HepG2 (cell line): ENCODE measurements around the gene PTPRN. TPM values are rescaled to one million over a fixed set of nuclear protein-coding genes. Genes with fewer than 3 reads are reported as not detected.
A peak's percentile ranks its signal among the peaks of the same experiment; 100 is the strongest.

ENCODE experiments used
- BCL3 ChIP-seq: sonication (generic); formaldehyde crosslinking; IDR thresholded peaks from 2 replicates; pipeline ENCODE4 v1.5.1; 2020; ENCODE audit warnings: mild to moderate bottlenecking, missing genetic modification reagents, moderate library complexity
- FOXA1 ChIP-seq, 2 experiments: fragments of 450-650 bp in 1 of 2; sonication (generic) in 1 of 2; formaldehyde crosslinking in 1 of 2; IDR thresholded peaks; 2 replicates each; pipeline versions ENCODE4 v1.4.0 to v1.6.1; 2016 to 2020; ENCODE audit warnings: missing genetic modification reagents in 1 of 2
- FOXO1 ChIP-seq: sonication (generic); formaldehyde crosslinking; IDR thresholded peaks from 2 replicates; pipeline ENCODE4 v1.4.0; 2020; ENCODE audit warnings: missing genetic modification reagents
- GATA4 ChIP-seq: sonication (generic); IDR thresholded peaks from 2 replicates; pipeline ENCODE4 v1.6.1; 2016; ENCODE audit warnings: antibody characterized with exemption, low read depth, borderline replicate concordance
- RNF219 ChIP-seq: sonication (generic); formaldehyde crosslinking; IDR thresholded peaks from 2 replicates; pipeline ENCODE4 v1.5.0; 2020; ENCODE audit warnings: mild to moderate bottlenecking, missing genetic modification reagents
- ZFX ChIP-seq: sonication (generic); formaldehyde crosslinking; IDR thresholded peaks from 2 replicates; pipeline ENCODE4 v1.4.0; 2020; ENCODE audit warnings: mild to moderate bottlenecking, low read depth, missing genetic modification reagents, moderate library complexity
- ZNF441 ChIP-seq: sonication (generic); formaldehyde crosslinking; IDR thresholded peaks from 2 replicates; pipeline ENCODE4 v1.7.0; 2021; ENCODE audit warnings: missing genetic modification reagents, borderline replicate concordance
- ZNF501 ChIP-seq: sonication (generic); formaldehyde crosslinking; IDR thresholded peaks from 2 replicates; pipeline ENCODE4 v1.5.1; 2020; ENCODE audit warnings: mild to moderate bottlenecking, moderate library complexity, missing genetic modification reagents
- ZNF614 ChIP-seq: IDR thresholded peaks from 2 replicates; pipeline ENCODE4 v1.6.1; 2018; ENCODE audit warnings: missing biosample characterization, missing genetic modification reagents, inconsistent platforms, borderline replicate concordance
- ZNF772 ChIP-seq: sonication (generic); formaldehyde crosslinking; IDR thresholded peaks from 2 replicates; pipeline ENCODE4 v1.5.0; 2020; ENCODE audit warnings: mild to moderate bottlenecking, missing genetic modification reagents
- ZSCAN30 ChIP-seq: sonication (generic); formaldehyde crosslinking; IDR thresholded peaks from 2 replicates; pipeline ENCODE4 v1.5.0; 2020; ENCODE audit warnings: mild to moderate bottlenecking, missing genetic modification reagents
- polyA plus RNA-seq, 8 experiments: library from polyadenylated mRNA; depleted of rRNA in 3 of 8; stranded (reverse) in 7 of 8; unstranded in 1 of 8; fragments of >200 nt; fragmentation: Illumina TruSeq in 4 of 8; extraction: Trizol in 4 of 8; gene quantifications; 2 replicates each; pipeline versions ENCODE4 v1.2.1 to v1.2.3, GENCODE V29; 2011 to 2016; ENCODE audit warnings: low read depth in 4 of 8, missing spikeins in 1 of 8, mixed read lengths in 1 of 8; ENCODE audit not compliant: insufficient read depth in 1 of 8
- total RNA-seq, 5 experiments: library from RNA; depleted of rRNA; stranded (reverse); fragments of >200 nt; fragmentation: Illumina TruSeq; extraction: Trizol; gene quantifications; 2 replicates each; pipeline ENCODE4 v1.2.3, GENCODE V29; 2016; ENCODE audit warnings: low read depth in 1 of 5
- TF ChIP-seq, protein P1 (sequence below), 2 experiments: fragments of 450-650 bp in 1 of 2; sonication (generic) in 1 of 2; formaldehyde crosslinking in 1 of 2; IDR thresholded peaks; 2 replicates each; pipeline versions ENCODE4 v1.6.1 to v1.8.0; 2016 to 2022; ENCODE audit warnings: antibody characterized with exemption in 1 of 2, mild to moderate bottlenecking in 1 of 2, missing genetic modification reagents in 1 of 2
- TF ChIP-seq, protein P2 (sequence below): sonication (generic); formaldehyde crosslinking; IDR thresholded peaks from 2 replicates; pipeline ENCODE4 v1.5.0; 2020; ENCODE audit warnings: mild to moderate bottlenecking, missing genetic modification reagents

PTPRN gene
- total and polyA plus RNA-seq, 2 of the 13 experiments (the other 11 are each of a cell fraction or from before 2014, with no cell fraction given) = 0.26 TPM; not detected in 1

- TF ChIP-seq, protein P1, sequence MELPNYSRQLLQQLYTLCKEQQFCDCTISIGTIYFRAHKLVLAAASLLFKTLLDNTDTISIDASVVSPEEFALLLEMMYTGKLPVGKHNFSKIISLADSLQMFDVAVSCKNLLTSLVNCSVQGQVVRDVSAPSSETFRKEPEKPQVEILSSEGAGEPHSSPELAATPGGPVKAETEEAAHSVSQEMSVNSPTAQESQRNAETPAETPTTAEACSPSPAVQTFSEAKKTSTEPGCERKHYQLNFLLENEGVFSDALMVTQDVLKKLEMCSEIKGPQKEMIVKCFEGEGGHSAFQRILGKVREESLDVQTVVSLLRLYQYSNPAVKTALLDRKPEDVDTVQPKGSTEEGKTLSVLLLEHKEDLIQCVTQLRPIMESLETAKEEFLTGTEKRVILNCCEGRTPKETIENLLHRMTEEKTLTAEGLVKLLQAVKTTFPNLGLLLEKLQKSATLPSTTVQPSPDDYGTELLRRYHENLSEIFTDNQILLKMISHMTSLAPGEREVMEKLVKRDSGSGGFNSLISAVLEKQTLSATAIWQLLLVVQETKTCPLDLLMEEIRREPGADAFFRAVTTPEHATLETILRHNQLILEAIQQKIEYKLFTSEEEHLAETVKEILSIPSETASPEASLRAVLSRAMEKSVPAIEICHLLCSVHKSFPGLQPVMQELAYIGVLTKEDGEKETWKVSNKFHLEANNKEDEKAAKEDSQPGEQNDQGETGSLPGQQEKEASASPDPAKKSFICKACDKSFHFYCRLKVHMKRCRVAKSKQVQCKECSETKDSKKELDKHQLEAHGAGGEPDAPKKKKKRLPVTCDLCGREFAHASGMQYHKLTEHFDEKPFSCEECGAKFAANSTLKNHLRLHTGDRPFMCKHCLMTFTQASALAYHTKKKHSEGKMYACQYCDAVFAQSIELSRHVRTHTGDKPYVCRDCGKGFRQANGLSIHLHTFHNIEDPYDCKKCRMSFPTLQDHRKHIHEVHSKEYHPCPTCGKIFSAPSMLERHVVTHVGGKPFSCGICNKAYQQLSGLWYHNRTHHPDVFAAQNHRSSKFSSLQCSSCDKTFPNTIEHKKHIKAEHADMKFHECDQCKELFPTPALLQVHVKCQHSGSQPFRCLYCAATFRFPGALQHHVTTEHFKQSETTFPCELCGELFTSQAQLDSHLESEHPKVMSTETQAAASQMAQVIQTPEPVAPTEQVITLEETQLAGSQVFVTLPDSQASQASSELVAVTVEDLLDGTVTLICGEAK (IDR thresholded peaks at IDR 0.05) = no peak
- TF ChIP-seq, protein P1 (CRISPR knock-in tag; IDR thresholded peaks at IDR 0.05) = no peak
- TF ChIP-seq FOXA1 (IDR thresholded peaks at IDR 0.05) (no peak), FOXA1 (CRISPR knock-in tag; IDR thresholded peaks at IDR 0.05) (no peak), ZFX (CRISPR knock-in tag) (peak; percentile 80; the same call in 1 of the 2 replicates), ZNF772 (CRISPR knock-in tag) (no peak), GATA4 (no peak), ZNF441 (CRISPR knock-in tag) (peak; percentile 41; the same call in 1 of the 2 replicates), FOXO1 (0 out of 2 replicates have a peak, but pooled peaks have one; percentile 29), ZNF501 (peak; percentile 87), RNF219 (no peak), ZNF614 (CRISPR knock-in tag) (no peak), ZSCAN30 (no peak), BCL3 (CRISPR knock-in tag) (peak; percentile 86; the same call in 1 of the 2 replicates)
- TF ChIP-seq, protein P2, sequence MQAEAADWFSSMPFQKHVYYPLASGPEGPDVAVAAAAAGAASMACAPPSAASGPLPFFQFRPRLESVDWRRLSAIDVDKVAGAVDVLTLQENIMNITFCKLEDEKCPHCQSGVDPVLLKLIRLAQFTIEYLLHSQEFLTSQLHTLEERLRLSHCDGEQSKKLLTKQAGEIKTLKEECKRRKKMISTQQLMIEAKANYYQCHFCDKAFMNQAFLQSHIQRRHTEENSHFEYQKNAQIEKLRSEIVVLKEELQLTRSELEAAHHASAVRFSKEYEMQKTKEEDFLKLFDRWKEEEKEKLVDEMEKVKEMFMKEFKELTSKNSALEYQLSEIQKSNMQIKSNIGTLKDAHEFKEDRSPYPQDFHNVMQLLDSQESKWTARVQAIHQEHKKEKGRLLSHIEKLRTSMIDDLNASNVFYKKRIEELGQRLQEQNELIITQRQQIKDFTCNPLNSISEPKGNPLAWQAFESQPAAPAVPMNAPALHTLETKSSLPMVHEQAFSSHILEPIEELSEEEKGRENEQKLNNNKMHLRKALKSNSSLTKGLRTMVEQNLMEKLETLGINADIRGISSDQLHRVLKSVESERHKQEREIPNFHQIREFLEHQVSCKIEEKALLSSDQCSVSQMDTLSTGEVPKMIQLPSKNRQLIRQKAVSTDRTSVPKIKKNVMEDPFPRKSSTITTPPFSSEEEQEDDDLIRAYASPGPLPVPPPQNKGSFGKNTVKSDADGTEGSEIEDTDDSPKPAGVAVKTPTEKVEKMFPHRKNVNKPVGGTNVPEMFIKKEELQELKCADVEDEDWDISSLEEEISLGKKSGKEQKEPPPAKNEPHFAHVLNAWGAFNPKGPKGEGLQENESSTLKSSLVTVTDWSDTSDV (CRISPR knock-in tag) = no peak
Measured at GRCh38 chr2:219298759-219299371, 10.3 kb downstream of the PTPRN start (continued).
